Mesendoderm (in vitro differentiated cells): ENCODE measurements around the gene COL12A1.
"Not testable (repeated sequence)": the region's sequence is repeated elsewhere in the genome, so short reads cannot be mapped to it uniquely, and the experiment has no call there.

ENCODE experiments used
- DNase-seq: peaks from one replicate; pipeline ENCODE4 v3.0.0; 2013
- H2AK5ac ChIP-seq: 2 replicates; pipeline ENCODE4 v1.6.1; 2013; ENCODE audit warnings: low read length, inconsistent platforms
- H2BK120ac ChIP-seq: 2 replicates; pipeline ENCODE4 v1.6.1; 2013; ENCODE audit warnings: low read depth, mild to moderate bottlenecking, low read length, moderate library complexity, mixed read lengths
- H2BK15ac ChIP-seq: replicated peaks from 2 replicates; pipeline ENCODE4 v1.6.1; 2013; ENCODE audit warnings: low read depth, mild to moderate bottlenecking, moderate library complexity
- H2BK5ac ChIP-seq: 2 replicates; pipeline ENCODE4 v1.6.1; 2013; ENCODE audit warnings: low read length, inconsistent platforms
- H3K18ac ChIP-seq: 2 replicates; pipeline ENCODE4 v1.6.1; 2013; ENCODE audit warnings: mild to moderate bottlenecking, low read length, mixed read lengths
- H3K23ac ChIP-seq: one replicate; pipeline ENCODE4 v1.6.1; 2013; ENCODE audit warnings: low read length
- H3K27ac ChIP-seq: 2 replicates; pipeline ENCODE4 v1.5.1; 2013; ENCODE audit warnings: low read depth, mild to moderate bottlenecking, inconsistent platforms, low read length, moderate library complexity
- H3K27me3 ChIP-seq: 2 replicates; pipeline ENCODE4 v1.6.1; 2013; ENCODE audit warnings: low read length, control low read depth, mild to moderate bottlenecking, inconsistent platforms; ENCODE audit not compliant: insufficient read depth, poor library complexity
- H3K36me3 ChIP-seq: 2 replicates; pipeline ENCODE4 v1.6.1; 2013; ENCODE audit warnings: low read length, inconsistent platforms; ENCODE audit not compliant: control insufficient read depth, insufficient read depth
- H3K4ac ChIP-seq: one replicate; pipeline ENCODE4 v1.6.1; 2013; ENCODE audit warnings: low read depth, mild to moderate bottlenecking, low read length, moderate library complexity
- H3K4me1 ChIP-seq: 2 replicates; pipeline ENCODE4 v1.6.1; 2013; ENCODE audit warnings: low read depth, low read length, inconsistent platforms; ENCODE audit not compliant: control insufficient read depth
- H3K4me2 ChIP-seq: 2 replicates; pipeline ENCODE4 v1.6.1; 2013; ENCODE audit warnings: low read length
- H3K4me3 ChIP-seq: 2 replicates; pipeline ENCODE4 v1.5.1; 2013; ENCODE audit warnings: mild to moderate bottlenecking, low read length
- H3K56ac ChIP-seq: one replicate; pipeline ENCODE4 v1.6.1; 2013; ENCODE audit warnings: low read length
- H3K79me1 ChIP-seq: 2 replicates; pipeline ENCODE4 v1.6.1; 2013; ENCODE audit warnings: low read length, inconsistent platforms
- H3K79me2 ChIP-seq: 2 replicates; pipeline ENCODE4 v1.6.1; 2013; ENCODE audit warnings: mild to moderate bottlenecking, low read length; ENCODE audit not compliant: control insufficient read depth, insufficient read depth
- H3K9ac ChIP-seq: 2 replicates; pipeline ENCODE4 v1.6.1; 2013; ENCODE audit warnings: low read length, inconsistent platforms
- H4K5ac ChIP-seq: one replicate; pipeline ENCODE4 v1.6.1; 2013; ENCODE audit warnings: low read length
- H4K8ac ChIP-seq: one replicate; pipeline ENCODE4 v1.6.1; 2013; ENCODE audit warnings: low read depth, mild to moderate bottlenecking, control low read depth, low read length, moderate library complexity
- WGBS: extraction: QIAGEN DNeasy Blood & Tissue Kit; methylation state at CpG from one replicate; pipeline ENCODE4 v1.1.7; 2013; ENCODE audit warnings: low lambda C conversion rate, missing lambda C conversion rate; ENCODE audit not compliant: insufficient coverage; ENCODE audit errors: extremely low coverage; 5-methylcytosine and 5-hydroxymethylcytosine counted together

Gene COL12A1

GRCh38 chr6:75201021-75201420 is 4.8 kb downstream of the COL12A1 start:
- Histone ChIP-seq H2BK5ac (no peak overlapping the region), H3K56ac (no peak overlapping the region), H3K27me3 (peaks cover 27% of the 10 kb centered on the region), H3K36me3 (no peaks in the 10 kb centered on the region), H4K5ac (no peak overlapping the region), H3K79me1 (no peaks in the 10 kb centered on the region), H3K4me3 (no peak overlapping the region), H3K23ac (no peak overlapping the region), H3K79me2 (no peaks in the 10 kb centered on the region), H2BK120ac (no peak overlapping the region), H2AK5ac (no peak overlapping the region), H3K9ac (no peak overlapping the region), H3K4me2 (no peak overlapping the region), H3K18ac (no peak overlapping the region), H4K8ac (no peak overlapping the region), H3K4ac (no peak overlapping the region), H3K27ac (no peak overlapping the region), H3K4me1 (no peaks in the 10 kb centered on the region), H2BK15ac (no peak overlapping the region)
- no peak for DNase-seq
- no CpG with 5 or more reads among the region's 1 CpG for WGBS

- H3K27ac ChIP-seq = no peak overlapping the region
- H3K4me1 ChIP-seq = no peaks in the 10 kb centered on the region
- H3K9ac ChIP-seq = no peak overlapping the region
- no peak overlapping the region for H2BK5ac ChIP-seq
- no peak overlapping the region for H3K23ac ChIP-seq
- H3K79me2 ChIP-seq = no peaks in the 10 kb centered on the region
- H4K5ac ChIP-seq = no peak overlapping the region
- H3K4me3 ChIP-seq = no peak overlapping the region
- no peak overlapping the region for H2BK15ac ChIP-seq
- no peaks in the 10 kb centered on the region for H3K36me3 ChIP-seq
- DNase-seq = no peak
- no peak overlapping the region for H3K4ac ChIP-seq
- H3K79me1 ChIP-seq = no peaks in the 10 kb centered on the region
- WGBS = no CpG with 5 or more reads among the region's 3 CpGs
- no peak overlapping the region for H2BK120ac ChIP-seq
- H3K56ac ChIP-seq = no peak overlapping the region
- no peak overlapping the region for H3K18ac ChIP-seq
- H2AK5ac ChIP-seq = no peak overlapping the region
- peaks cover 24% of the 10 kb centered on the region for H3K27me3 ChIP-seq
- H3K4me2 ChIP-seq = no peak overlapping the region
- H4K8ac ChIP-seq = no peak overlapping the region
Measured at GRCh38 chr6:75199889-75200288, 6.0 kb downstream of the COL12A1 start.

GRCh38 chr6:75196081-75196687 is 9.7 kb downstream of the COL12A1 start:
- H2BK15ac ChIP-seq = no peak overlapping the region
- H2AK5ac ChIP-seq = no peak overlapping the region
- H3K4me2 ChIP-seq = no peak overlapping the region
- no peaks in the 10 kb centered on the region for H3K79me2 ChIP-seq
- H4K5ac ChIP-seq = no peak overlapping the region
- H3K36me3 ChIP-seq = no peaks in the 10 kb centered on the region
- H3K79me1 ChIP-seq = no peaks in the 10 kb centered on the region
- no CpG with 5 or more reads among the region's 2 CpGs for WGBS
- no peak overlapping the region for H2BK5ac ChIP-seq
- DNase-seq = no peak
- no peak overlapping the region for H3K9ac ChIP-seq
- no peak overlapping the region for H2BK120ac ChIP-seq
- H3K4me1 ChIP-seq = no peaks in the 10 kb centered on the region
- H3K18ac ChIP-seq = no peak overlapping the region
- H3K23ac ChIP-seq = no peak overlapping the region
- H3K4me3 ChIP-seq = no peak overlapping the region
- no peaks in the 10 kb centered on the region for H3K27me3 ChIP-seq
- H4K8ac ChIP-seq = no peak overlapping the region
- H3K4ac ChIP-seq = no peak overlapping the region
- H3K56ac ChIP-seq = no peak overlapping the region
- H3K27ac ChIP-seq = no peak overlapping the region

GRCh38 chr6:75188221-75188925 is 17.5 kb downstream of the COL12A1 start:
- no peak overlapping the region for H2BK120ac ChIP-seq
- no CpG with 5 or more reads among the region's 3 CpGs for WGBS
- no peaks in the 10 kb centered on the region for H3K79me2 ChIP-seq
- no peak overlapping the region for H4K5ac ChIP-seq
- H3K4me1 ChIP-seq = no peaks in the 10 kb centered on the region
- no peak overlapping the region for H3K4me2 ChIP-seq
- H3K27ac ChIP-seq = no peak overlapping the region
- no peak overlapping the region for H4K8ac ChIP-seq
- no peaks in the 10 kb centered on the region for H3K27me3 ChIP-seq
- H3K9ac ChIP-seq = no peak overlapping the region
- H3K56ac ChIP-seq = no peak overlapping the region
- H3K23ac ChIP-seq = no peak overlapping the region
- no peak overlapping the region for H2AK5ac ChIP-seq
- no peak for DNase-seq
- no peaks in the 10 kb centered on the region for H3K36me3 ChIP-seq
- H3K4ac ChIP-seq = no peak overlapping the region
- H3K18ac ChIP-seq = no peak overlapping the region
- H2BK15ac ChIP-seq = no peak overlapping the region
- no peak overlapping the region for H2BK5ac ChIP-seq
- no peak overlapping the region for H3K4me3 ChIP-seq
- H3K79me1 ChIP-seq = no peaks in the 10 kb centered on the region

GRCh38 chr6:75186581-75186980 is 19.3 kb downstream of the COL12A1 start:
- H3K4me3 ChIP-seq, H3K36me3 ChIP-seq, H3K27me3 ChIP-seq: not testable (repeated sequence)

More at GRCh38 chr6:75186581-75186980, 19.3 kb downstream of the COL12A1 start:
- H3K18ac ChIP-seq, H3K79me2 ChIP-seq, H2AK5ac ChIP-seq, H3K27ac ChIP-seq, H3K9ac ChIP-seq, H3K4me2 ChIP-seq, H3K4me1 ChIP-seq, DNase-seq, H3K23ac ChIP-seq, H4K5ac ChIP-seq, H3K4ac ChIP-seq, H2BK120ac ChIP-seq, H2BK5ac ChIP-seq, H4K8ac ChIP-seq, H2BK15ac ChIP-seq, H3K56ac ChIP-seq, H3K79me1 ChIP-seq: not testable (repeated sequence)
- WGBS = no CpG with 5 or more reads among the region's 2 CpGs
